Umbilical cord (tissue), 2 donors: ENCODE measurements around the gene MAGEB6. TPM values are rescaled to one million over a fixed set of nuclear protein-coding genes. Genes with fewer than 3 reads are reported as not detected.
"Not testable (repeated sequence)": the region's sequence is repeated elsewhere in the genome, so short reads cannot be mapped to it uniquely, and the experiment has no call there.

Source experiments
- DNase-seq: peaks from one replicate; pipeline ENCODE4 v3.0.0-alpha.2; 2015; ENCODE audit warnings: low spot score
- total RNA-seq: library from RNA; depleted of rRNA; stranded (reverse); fragments of >200 nt; gene quantifications from one replicate; pipeline ENCODE4 v1.2.3, GENCODE V29; 2014; ENCODE audit warnings: low replicate concordance; ENCODE audit not compliant: insufficient read depth

The MAGEB6 gene
- not detected for total RNA-seq

GRCh38 chrX:26192204-26192603, at the start of gene MAGEB6:
TSS of gene MAGEB6 (plus strand) at chrX:26192440. CDS start at chrX:26193847, 1,407 bp downstream.
- no peak for DNase-seq

GRCh38 chrX:26146024-26146423, 46.2 kb upstream of the MAGEB6 start:
- DNase-seq, result peak; percentile 0

- no peak for DNase-seq
Observed at GRCh38 chrX:26160301-26160700, 31.9 kb upstream of the MAGEB6 start, which contains the start of gene MAGEB6B. TSS of gene MAGEB6B (plus strand) at chrX:26160601. CDS start at chrX:26160601, 0 bp downstream.

GRCh38 chrX:26203561-26203960, 11.3 kb downstream of the MAGEB6 start:
- DNase-seq, result no peak

- DNase-seq, result not testable (repeated sequence)
Observed at GRCh38 chrX:26204717-26205116, 12.5 kb downstream of the MAGEB6 start.

- DNase-seq, result no peak
Observed at GRCh38 chrX:26208012-26208411, 15.8 kb downstream of the MAGEB6 start.

- no peak for DNase-seq
Observed at GRCh38 chrX:26215869-26216268, 23.6 kb downstream of the MAGEB6 start, which contains the start of gene MAGEB5. TSS of gene MAGEB5 (plus strand) at chrX:26216169. CDS start at chrX:26217302, 1,133 bp downstream.

GRCh38 chrX:26219351-26219750, 27.1 kb downstream of the MAGEB6 start:
- DNase-seq, result no peak

GRCh38 chrX:26234177-26234576, 41.9 kb downstream of the MAGEB6 start:
- no peak for DNase-seq

Other genes starting within 250 kb of the MAGEB6 start
- gene MAGEB18, start 54.1 kb upstream of the MAGEB6 start, total RNA-seq, result not detected
- not detected for gene MAGEB6B, start 31.8 kb upstream of the MAGEB6 start, total RNA-seq
- not detected for gene MAGEB5, start 23.7 kb downstream of the MAGEB6 start, total RNA-seq